GM12864 (cell line): Measurements from ENCODE around the gene LRP5.

ENCODE experiments used
- DNase-seq: peaks from one replicate; pipeline ENCODE4 v3.0.0-alpha.2; 2011; ENCODE audit warnings: low read depth
- H3K4me3 ChIP-seq: 2 replicates; pipeline ENCODE4 v1.5.1; 2011; ENCODE audit warnings: mild to moderate bottlenecking, low read depth, low read length, control low read depth
- CTCF ChIP-seq: IDR thresholded peaks from 2 replicates; pipeline ENCODE4 v1.5.1; 2011; ENCODE audit warnings: low read depth, mild to moderate bottlenecking, moderate library complexity, low read length, control low read depth, inconsistent platforms; ENCODE audit errors: missing control alignments

LRP5 gene

GRCh38 chr11:68423481-68423880 lies 111.1 kb downstream of the LRP5 start:
- no peak for DNase-seq
- H3K4me3 ChIP-seq, result no peak overlapping the region
- TF ChIP-seq CTCF, result no peak

- no peak for TF ChIP-seq CTCF
- H3K4me3 ChIP-seq, result no peak overlapping the region
- no peak for DNase-seq
These were observed 111.8 kb downstream of the LRP5 start for GRCh38 chr11:68424101-68424632.

DNA sequence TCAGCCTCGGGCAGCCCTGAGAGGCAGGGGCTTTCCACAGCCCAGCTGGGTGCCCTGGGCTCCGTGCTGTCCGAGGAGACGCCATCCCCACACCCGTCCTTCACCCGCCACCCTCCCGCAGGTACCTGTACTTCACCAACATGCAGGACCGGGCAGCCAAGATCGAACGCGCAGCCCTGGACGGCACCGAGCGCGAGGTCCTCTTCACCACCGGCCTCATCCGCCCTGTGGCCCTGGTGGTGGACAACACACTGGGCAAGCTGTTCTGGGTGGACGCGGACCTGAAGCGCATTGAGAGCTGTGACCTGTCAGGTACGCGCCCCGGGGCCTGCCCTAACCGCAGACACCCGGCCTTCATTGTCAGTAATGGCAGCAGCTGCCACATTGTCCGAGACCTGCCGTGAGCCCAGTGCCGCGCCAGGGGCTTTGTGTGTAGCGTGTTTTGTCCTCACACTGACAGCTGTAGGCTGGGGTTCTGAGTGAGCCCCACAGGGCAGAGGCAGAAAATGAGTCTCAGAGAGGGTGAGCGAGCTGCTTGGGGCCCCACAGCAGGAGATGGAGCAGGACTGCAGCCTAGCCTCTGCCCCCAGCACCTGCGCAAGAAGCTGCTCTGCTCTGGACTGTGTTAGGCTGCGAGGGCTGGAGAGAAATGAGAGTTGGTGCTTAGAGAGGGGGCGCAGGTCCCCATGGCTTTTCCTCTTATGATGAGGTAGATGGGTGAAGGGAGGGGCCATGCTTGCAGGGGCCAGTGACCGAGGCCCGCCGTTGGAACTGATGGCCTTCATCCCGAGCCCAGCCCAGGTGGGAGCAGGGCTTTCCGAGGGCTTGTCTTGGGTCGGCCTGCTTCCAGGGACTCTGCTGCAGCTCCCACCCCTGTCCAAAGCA lies 112.8 kb downstream of the LRP5 start:
- DNase-seq, result no peak
- H3K4me3 ChIP-seq, result no peak overlapping the region
- no peak for TF ChIP-seq CTCF

DNA sequence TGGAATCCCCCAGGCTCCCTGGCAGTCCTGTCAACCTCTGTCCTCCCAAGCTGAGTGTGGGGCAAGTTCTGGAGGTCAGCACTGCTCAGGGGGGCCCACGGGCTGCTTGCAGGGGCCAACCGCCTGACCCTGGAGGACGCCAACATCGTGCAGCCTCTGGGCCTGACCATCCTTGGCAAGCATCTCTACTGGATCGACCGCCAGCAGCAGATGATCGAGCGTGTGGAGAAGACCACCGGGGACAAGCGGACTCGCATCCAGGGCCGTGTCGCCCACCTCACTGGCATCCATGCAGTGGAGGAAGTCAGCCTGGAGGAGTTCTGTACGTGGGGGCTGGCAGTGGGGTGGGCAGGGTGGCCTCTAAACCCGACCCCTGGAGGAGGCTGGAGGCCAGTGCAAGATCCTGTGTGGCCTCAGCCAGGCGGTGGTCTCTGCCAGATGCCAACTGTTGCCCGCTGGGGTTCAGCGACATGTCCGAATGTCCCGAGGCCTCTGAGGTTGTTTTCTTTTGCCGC lies 113.5 kb downstream of the LRP5 start:
- no peak for TF ChIP-seq CTCF
- H3K4me3 ChIP-seq, result no peak overlapping the region
- DNase-seq, result no peak

- TF ChIP-seq CTCF, result no peak
- H3K4me3 ChIP-seq, result no peak overlapping the region
- no peak for DNase-seq
These were observed 117.3 kb downstream of the LRP5 start for GRCh38 chr11:68429661-68430060.

- TF ChIP-seq CTCF, result no peak
These were observed 118.0 kb downstream of the LRP5 start for GRCh38 chr11:68430384-68430783.

DNA sequence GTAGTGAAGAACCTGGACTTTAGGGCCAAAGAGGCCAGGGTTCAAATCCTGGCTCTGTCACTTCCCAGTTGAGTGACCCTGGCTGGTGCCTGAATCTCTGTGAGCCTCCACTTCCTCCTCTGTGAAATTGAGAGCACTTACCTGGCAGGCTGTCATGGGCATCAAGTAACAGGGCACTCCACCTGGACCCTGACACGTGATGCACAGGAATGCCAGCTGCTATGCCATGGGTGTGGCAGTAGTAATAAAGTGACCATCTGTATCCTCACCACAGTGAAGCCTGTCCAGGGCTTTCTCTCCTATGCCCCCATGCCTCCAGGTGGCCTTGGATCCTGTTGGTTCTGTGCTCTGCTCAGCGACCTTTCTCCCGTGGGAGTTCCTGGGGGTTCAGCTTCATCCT lies 118.4 kb downstream of the LRP5 start:
- no peak for DNase-seq
- no peak for TF ChIP-seq CTCF
- no peak overlapping the region for H3K4me3 ChIP-seq

More at GRCh38 chr11:68430384-68430783, 118.0 kb downstream of the LRP5 start:
- H3K4me3 ChIP-seq, result no peak overlapping the region
- DNase-seq, result no peak
